Stimulated activated CD4-positive, alpha-beta T cell treated with anti-CD3 and anti-CD28 coated beads, Interleukin-15, amount 100 ng/mL, for 1 hour (primary cell): ENCODE measurements around the gene COX14.
"Not testable (repeated sequence)": the region's sequence is repeated elsewhere in the genome, so short reads cannot be mapped to it uniquely, and the experiment has no call there.

Experiments used
- DNase-seq, 2 donors: peaks; one replicate each; pipeline ENCODE4 v3.0.0-alpha.2; 2020; ENCODE audit warnings: low read depth in 1 of 2, low spot score in 1 of 2

The COX14 gene

GRCh38 chr12:50111693-50112455 is at the start of gene COX14:
Gene COX14 (plus strand): TSS chr12:50112236. CDS start chr12:50120044, 7,808 bp downstream.
- DNase-seq: peak; percentile 97 to 98

GRCh38 chr12:50062728-50063460 is 49.1 kb upstream of the COX14 start:
- no peak for DNase-seq

- no peak for DNase-seq
Measured at GRCh38 chr12:50065726-50066310, 46.2 kb upstream of the COX14 start.

GRCh38 chr12:50066402-50066801 is 45.6 kb upstream of the COX14 start:
- no peak for DNase-seq

GRCh38 chr12:50069069-50069468 is 43.0 kb upstream of the COX14 start:
- DNase-seq: no peak

GRCh38 chr12:50069539-50069938 is 42.5 kb upstream of the COX14 start:
- DNase-seq: no peak

- DNase-seq: peak; percentile 22 to 44
Measured at GRCh38 chr12:50070314-50071060, 41.5 kb upstream of the COX14 start.

- DNase-seq: no peak
Measured at GRCh38 chr12:50072198-50072907, 39.7 kb upstream of the COX14 start.

GRCh38 chr12:50073206-50073605 is 38.8 kb upstream of the COX14 start:
- no peak for DNase-seq

- no peak for DNase-seq
Measured at GRCh38 chr12:50073712-50074111, 38.3 kb upstream of the COX14 start.

GRCh38 chr12:50074936-50075807 is 36.9 kb upstream of the COX14 start:
- DNase-seq: peak; percentile 61 to 74

- DNase-seq: no peak
Measured at GRCh38 chr12:50075808-50076170, 36.2 kb upstream of the COX14 start.

- DNase-seq: no peak
Measured at GRCh38 chr12:50077099-50077498, 34.9 kb upstream of the COX14 start.

- DNase-seq: no peak
Measured at GRCh38 chr12:50078281-50078680, 33.8 kb upstream of the COX14 start.

GRCh38 chr12:50079771-50080170 is 32.3 kb upstream of the COX14 start:
- DNase-seq: no peak

- DNase-seq: no peak
Measured at GRCh38 chr12:50081096-50081808, 30.8 kb upstream of the COX14 start.

- no peak for DNase-seq
Measured at GRCh38 chr12:50082644-50083043, 29.4 kb upstream of the COX14 start.

- DNase-seq: no peak
Measured at GRCh38 chr12:50083301-50083700, 28.7 kb upstream of the COX14 start.

- not testable (repeated sequence) for DNase-seq
Measured at GRCh38 chr12:50084409-50084774, 27.6 kb upstream of the COX14 start.
